Left ventricle myocardium inferior (tissue), 1 donor: ENCODE measurements around the gene CCDC106. TPM values are rescaled to one million over a fixed set of nuclear protein-coding genes. Genes with fewer than 3 reads are reported as not detected.
A peak's percentile ranks its signal among the peaks of the same experiment; 100 is the strongest.

Experiments used
- DNase-seq: peaks from one replicate; pipeline ENCODE4 v3.0.0-alpha.2; 2020
- H3K27ac ChIP-seq: fragments of 200-600 bp; replicated peaks from 2 replicates; pipeline ENCODE4 v1.8.0; 2021
- H3K27me3 ChIP-seq: fragments of 200-600 bp; 2 replicates; pipeline ENCODE4 v1.8.0; 2021; ENCODE audit warnings: low read depth
- H3K36me3 ChIP-seq: fragments of 200-600 bp; 2 replicates; pipeline ENCODE4 v1.8.0; 2021
- H3K4me1 ChIP-seq: fragments of 200-600 bp; 2 replicates; pipeline ENCODE4 v1.8.0; 2021
- H3K4me3 ChIP-seq: fragments of 200-600 bp; 2 replicates; pipeline ENCODE4 v1.8.0; 2021; ENCODE audit warnings: mild to moderate bottlenecking, moderate library complexity
- H3K9me3 ChIP-seq: fragments of 200-600 bp; replicated peaks from 2 replicates; pipeline ENCODE4 v1.8.0; 2021
- intact Hi-C: fragments of 100-400 bp; cut with micrococcal nuclease; formaldehyde crosslinking; loops from one replicate; pipeline ENCODE4 v1.11.0; 2022
- total RNA-seq: library from RNA; stranded (reverse); fragmentation: NEBNext Ultra II Directional; extraction: Animal tissue kit (Norgen Biotek cat#: 25700); gene quantifications from one replicate; pipeline ENCODE4 v1.2.1, GENCODE V29; 2021
- TF ChIP-seq, protein P1 (sequence below): fragments of 200-600 bp; IDR thresholded peaks from 2 replicates; pipeline ENCODE4 v1.8.0; 2021; ENCODE audit warnings: antibody characterized with exemption, mild to moderate bottlenecking, borderline replicate concordance
- donor health status: DM: no; HTN: yes; CAD: no; lungs with severe emphysema.

CCDC106 gene
- total RNA-seq, 1 donor from 2014 or later, result 14.6 TPM

DNA sequence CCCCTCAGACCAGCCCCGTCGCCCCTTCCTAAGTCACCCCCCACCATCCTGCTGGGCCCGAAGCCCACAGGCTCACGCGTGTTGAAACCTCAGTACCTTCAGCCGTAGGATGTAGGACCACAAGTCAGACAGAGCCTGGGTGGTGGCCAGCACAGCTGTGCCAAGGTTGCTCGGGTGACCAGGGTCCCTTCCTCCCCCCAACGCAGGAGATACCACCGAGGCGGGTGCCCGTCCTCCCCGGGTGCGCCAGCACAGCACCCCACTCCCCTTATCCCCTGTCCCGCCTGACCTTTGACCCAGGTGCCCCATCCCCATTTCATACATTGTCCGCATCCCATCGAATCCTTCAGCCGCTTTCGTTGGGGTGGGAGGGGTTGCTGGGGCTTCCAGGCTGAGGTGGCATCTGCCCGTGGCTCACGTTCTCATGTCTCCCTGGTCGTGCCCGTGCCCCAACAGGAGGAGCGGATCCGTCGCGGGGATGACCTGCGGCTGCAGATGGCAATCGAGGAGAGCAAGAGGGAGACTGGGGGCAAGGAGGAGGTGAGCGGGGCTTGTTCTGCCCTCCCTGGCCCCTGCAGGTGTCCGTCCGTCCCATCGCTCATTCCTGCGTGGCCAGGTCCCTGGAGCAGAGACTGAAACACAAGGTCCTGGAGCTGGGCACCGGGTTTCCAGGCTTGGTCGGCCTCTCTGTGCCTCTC, 41.5 kb downstream of the CCDC106 start:
- no peaks in the 10 kb centered on the region for H3K27me3 ChIP-seq
- intact Hi-C loops, result no loop called here
- no peak overlapping the region for H3K27ac ChIP-seq
- DNase-seq, result peak; percentile 11
- TF ChIP-seq, protein P1, sequence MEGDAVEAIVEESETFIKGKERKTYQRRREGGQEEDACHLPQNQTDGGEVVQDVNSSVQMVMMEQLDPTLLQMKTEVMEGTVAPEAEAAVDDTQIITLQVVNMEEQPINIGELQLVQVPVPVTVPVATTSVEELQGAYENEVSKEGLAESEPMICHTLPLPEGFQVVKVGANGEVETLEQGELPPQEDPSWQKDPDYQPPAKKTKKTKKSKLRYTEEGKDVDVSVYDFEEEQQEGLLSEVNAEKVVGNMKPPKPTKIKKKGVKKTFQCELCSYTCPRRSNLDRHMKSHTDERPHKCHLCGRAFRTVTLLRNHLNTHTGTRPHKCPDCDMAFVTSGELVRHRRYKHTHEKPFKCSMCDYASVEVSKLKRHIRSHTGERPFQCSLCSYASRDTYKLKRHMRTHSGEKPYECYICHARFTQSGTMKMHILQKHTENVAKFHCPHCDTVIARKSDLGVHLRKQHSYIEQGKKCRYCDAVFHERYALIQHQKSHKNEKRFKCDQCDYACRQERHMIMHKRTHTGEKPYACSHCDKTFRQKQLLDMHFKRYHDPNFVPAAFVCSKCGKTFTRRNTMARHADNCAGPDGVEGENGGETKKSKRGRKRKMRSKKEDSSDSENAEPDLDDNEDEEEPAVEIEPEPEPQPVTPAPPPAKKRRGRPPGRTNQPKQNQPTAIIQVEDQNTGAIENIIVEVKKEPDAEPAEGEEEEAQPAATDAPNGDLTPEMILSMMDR, result no peak
- peaks cover 24% of the 10 kb centered on the region for H3K4me1 ChIP-seq
- no peaks in the 10 kb centered on the region for H3K9me3 ChIP-seq
- peaks cover 93% of the 10 kb centered on the region for H3K36me3 ChIP-seq
- H3K4me3 ChIP-seq, result no peak overlapping the region

- Histone ChIP-seq H3K4me1 (peaks cover 22% of the 10 kb centered on the region), H3K4me3 (no peak overlapping the region), H3K27me3 (no peaks in the 10 kb centered on the region), H3K9me3 (no peaks in the 10 kb centered on the region), H3K36me3 (peaks cover 93% of the 10 kb centered on the region), H3K27ac (no peak overlapping the region)
- peak; percentile 13 for DNase-seq
- intact Hi-C loops, result no loop called here
- TF ChIP-seq, protein P1, result no peak
Observed at GRCh38 chr19:55690109-55690768, 42.2 kb downstream of the CCDC106 start.

GRCh38 chr19:55690769-55691545, 42.9 kb downstream of the CCDC106 start:
- TF ChIP-seq, protein P1, result no peak
- Histone ChIP-seq H3K27me3 (no peaks in the 10 kb centered on the region), H3K36me3 (peaks cover 93% of the 10 kb centered on the region), H3K4me3 (no peak overlapping the region), H3K27ac (no peak overlapping the region), H3K4me1 (peaks cover 18% of the 10 kb centered on the region), H3K9me3 (no peaks in the 10 kb centered on the region)
- intact Hi-C loops, result no loop called here
- DNase-seq, result no peak

DNA sequence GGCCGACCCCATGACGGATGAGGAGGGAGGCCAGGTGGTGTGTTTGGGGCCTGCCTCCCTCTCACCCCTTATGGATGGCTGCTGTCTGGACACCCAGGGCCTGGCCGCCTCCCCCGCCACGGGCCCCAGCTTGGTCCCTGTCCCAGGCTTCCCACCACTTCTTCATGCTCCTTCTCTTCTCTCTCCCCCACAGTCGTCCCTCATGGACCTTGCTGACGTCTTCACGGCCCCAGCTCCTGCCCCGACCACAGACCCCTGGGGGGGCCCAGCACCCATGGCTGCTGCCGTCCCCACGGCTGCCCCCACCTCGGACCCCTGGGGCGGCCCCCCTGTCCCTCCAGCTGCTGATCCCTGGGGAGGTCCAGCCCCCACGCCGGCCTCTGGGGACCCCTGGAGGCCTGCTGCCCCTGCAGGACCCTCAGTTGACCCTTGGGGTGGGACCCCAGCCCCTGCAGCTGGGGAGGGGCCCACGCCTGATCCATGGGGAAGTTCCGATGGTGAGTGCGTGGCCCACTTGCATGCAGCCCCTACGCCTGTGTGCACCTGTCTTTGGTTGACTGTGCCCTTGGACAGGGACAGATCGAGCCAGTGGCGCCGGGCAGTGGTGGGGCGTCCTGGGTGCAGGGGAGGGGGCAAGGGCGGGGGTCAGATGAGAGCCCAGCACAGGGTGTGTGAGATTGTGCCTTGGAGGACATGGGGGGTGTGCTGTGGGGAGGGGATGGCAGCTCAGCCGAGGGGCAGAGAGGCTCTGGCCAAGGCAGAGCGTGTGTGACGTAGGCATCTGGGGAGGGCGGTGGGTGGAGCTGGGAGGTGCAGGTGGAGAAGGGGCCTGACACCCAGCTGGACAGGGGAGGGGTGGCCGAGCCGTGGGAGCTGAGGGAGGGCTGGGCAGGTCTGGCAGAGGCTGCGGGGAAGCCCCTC, 43.8 kb downstream of the CCDC106 start:
- peak; percentile 12 for DNase-seq
- intact Hi-C loops, result no loop called here
- H3K36me3 ChIP-seq, result peaks cover 93% of the 10 kb centered on the region

More for the DNA sequence above, 43.8 kb downstream of the CCDC106 start:
- TF ChIP-seq, protein P1, result no peak
- Histone ChIP-seq H3K9me3 (no peaks in the 10 kb centered on the region), H3K27me3 (no peaks in the 10 kb centered on the region), H3K27ac (no peak overlapping the region), H3K4me1 (peaks cover 13% of the 10 kb centered on the region), H3K4me3 (no peak overlapping the region)
